B cell (primary cell): ENCODE measurements around the gene TAF4. TPM values are rescaled to one million over a fixed set of nuclear protein-coding genes. Genes with fewer than 3 reads are reported as not detected.
"Not testable (repeated sequence)": the region's sequence is repeated elsewhere in the genome, so short reads cannot be mapped to it uniquely, and the experiment has no call there.

Experiments
- ATAC-seq: fragments of 200-7000 bp; cut with Tn5 transposase; one replicate; pipeline ENCODE4 v1.10.0; 2021; ENCODE audit warnings: low read depth, mild to moderate bottlenecking, moderate number of reproducible peaks, moderate library complexity
- CTCF ChIA-PET: fragments of 350-600 bp; sonication (Branson Sonifier 250); formaldehyde crosslinking; loops from one replicate; lab custom pipeline; 2021; ENCODE audit warnings: antibody characterized with exemption, inconsistent platforms; lab: Charles Lee
- POLR2A ChIA-PET: fragments of 350-600 bp; sonication (Branson Sonifier 250); formaldehyde crosslinking; loops from one replicate; lab custom pipeline; 2021; ENCODE audit warnings: antibody characterized with exemption; lab: Charles Lee
- DNase-seq: peaks from one replicate; pipeline ENCODE4 v3.0.0; 2013
- H2AFZ ChIP-seq: 2 replicates; pipeline ENCODE4 v1.6.1; 2012; ENCODE audit warnings: mild to moderate bottlenecking, low read depth, low read length; ENCODE audit not compliant: insufficient read depth, poor library complexity, severe bottlenecking
- H3K27ac ChIP-seq, 2 donors: 1 replicate in 1 of 2; 2 replicates in 1 of 2; pipeline ENCODE4 v1.5.1; 2012 to 2013; ENCODE audit warnings: low read length in 2 of 2, mild to moderate bottlenecking in 2 of 2, moderate library complexity in 1 of 2
- H3K27me3 ChIP-seq, 4 experiments: fragments of 200-600 bp in 1 of 4; sonication (generic) in 1 of 4; replicated peaks in 1 of 4; 1 replicate in 2 of 4; 2 replicates in 2 of 4; pipeline versions ENCODE4 v1.6.1 to v1.7.0; 2013 to 2016; ENCODE audit warnings: low read length in 3 of 4, mild to moderate bottlenecking in 2 of 4, mixed read lengths in 1 of 4, moderate library complexity in 1 of 4; ENCODE audit not compliant: insufficient read depth in 4 of 4, control insufficient read depth in 3 of 4; ENCODE audit errors: control extremely low read depth in 1 of 4
- H3K36me3 ChIP-seq, 2 experiments: replicated peaks in 1 of 2; 1 replicate in 1 of 2; 2 replicates in 1 of 2; pipeline versions ENCODE4 v1.6.1 to v1.7.1; 2013; ENCODE audit warnings: low read length in 1 of 2; ENCODE audit not compliant: insufficient read depth in 2 of 2, control insufficient read depth in 1 of 2; ENCODE audit errors: control extremely low read depth in 1 of 2, extremely low read depth in 1 of 2
- H3K4me1 ChIP-seq, 2 donors: fragments of 200-600 bp in 1 of 2; sonication (generic) in 1 of 2; 1 replicate in 1 of 2; 2 replicates in 1 of 2; pipeline versions ENCODE4 v1.5.1 to v1.6.1; 2013 to 2017; ENCODE audit warnings: low read length in 2 of 2; ENCODE audit not compliant: control insufficient read depth in 2 of 2, insufficient read depth in 2 of 2
- H3K4me2 ChIP-seq: replicated peaks from 2 replicates; pipeline ENCODE3; 2012; ENCODE audit warnings: mild to moderate bottlenecking, low read depth, low read length; ENCODE audit not compliant: poor library complexity, severe bottlenecking
- H3K4me3 ChIP-seq, 5 experiments: fragments of 200-600 bp in 1 of 5; sonication (generic) in 1 of 5; 1 replicate in 3 of 5; 2 replicates in 2 of 5; pipeline versions ENCODE4 v1.5.1 to v1.7.0; 2011 to 2016; ENCODE audit warnings: low read length in 4 of 5, mild to moderate bottlenecking in 4 of 5, low read depth in 2 of 5, control low read depth in 1 of 5, moderate library complexity in 1 of 5; ENCODE audit not compliant: insufficient read depth in 1 of 5; ENCODE audit errors: control extremely low read depth in 1 of 5, extremely low read depth in 1 of 5
- H3K79me2 ChIP-seq: fragments of 200-600 bp; sonication (generic); one replicate; pipeline ENCODE4 v1.6.0; 2016; ENCODE audit warnings: low read length; ENCODE audit not compliant: control insufficient read depth, insufficient read depth
- H3K9ac ChIP-seq: fragments of 200-600 bp; sonication (generic); 2 replicates; pipeline ENCODE4 v1.6.1; 2017; ENCODE audit warnings: mild to moderate bottlenecking, low read length, moderate library complexity
- H3K9me3 ChIP-seq, 3 donors: one replicate each; pipeline versions ENCODE4 v1.6.1 to v1.7.1; 2013; ENCODE audit warnings: low read length in 2 of 3; ENCODE audit not compliant: control insufficient read depth in 2 of 3, insufficient read depth in 1 of 3; ENCODE audit errors: control extremely low read depth in 1 of 3
- H4K20me1 ChIP-seq: 2 replicates; pipeline ENCODE4 v1.6.0; 2012; ENCODE audit warnings: mild to moderate bottlenecking, low read length; ENCODE audit not compliant: insufficient read depth, control insufficient read depth, poor library complexity, severe bottlenecking
- H3K27ac Mint-ChIP-seq: one replicate; pipeline ENCODE4 v1.8.0; 2021; ENCODE audit warnings: mixed read lengths
- H3K27me3 Mint-ChIP-seq: one replicate; pipeline ENCODE4 v1.8.0; 2021; ENCODE audit warnings: mixed read lengths
- H3K4me1 Mint-ChIP-seq: one replicate; pipeline ENCODE4 v1.8.0; 2021; ENCODE audit warnings: mixed read lengths
- H3K4me3 Mint-ChIP-seq: one replicate; pipeline ENCODE4 v1.8.0; 2021; ENCODE audit warnings: mixed read lengths
- H3K9me3 Mint-ChIP-seq: one replicate; pipeline ENCODE4 v1.8.0; 2022; ENCODE audit warnings: mixed read lengths; ENCODE audit not compliant: insufficient read depth
- CTCF ChIP-seq: fragments of 200-600 bp; IDR thresholded peaks from one replicate; pipeline ENCODE4 v1.8.0; 2022; ENCODE audit warnings: antibody characterized with exemption, mild to moderate bottlenecking
- EZH2 ChIP-seq: IDR thresholded peaks from 2 replicates; pipeline ENCODE4 v1.6.1; 2012; ENCODE audit warnings: borderline replicate concordance, low read depth, mild to moderate bottlenecking, moderate library complexity, low read length; ENCODE audit not compliant: insufficient read depth, poor library complexity, severe bottlenecking
- WGBS: methylation state at CpG from one replicate; pipeline ENCODE4 v1.1.5; 2013; ENCODE audit warnings: missing lambda C conversion rate; ENCODE audit not compliant: insufficient coverage; 5-methylcytosine and 5-hydroxymethylcytosine counted together
- intact Hi-C: fragments of 100-400 bp; cut with micrococcal nuclease; formaldehyde crosslinking; loops from one replicate; pipeline ENCODE4 v1.10.0; 2022
- polyA plus RNA-seq: library from polyadenylated mRNA; depleted of rRNA; stranded (reverse); fragments of >200 nt; gene quantifications from 2 replicates; pipeline ENCODE4 v1.2.3, GENCODE V29; 2012
- total RNA-seq, 2 donors: library from RNA; stranded (reverse); fragments of 120-200 nt in 1 of 2; gene quantifications; 1 replicate in 1 of 2; 2 replicates in 1 of 2; pipeline versions ENCODE4 v1.2.3 to v1.2.4, GENCODE V29; 2013 to 2022

The TAF4 gene
- total and polyA plus RNA-seq, 2 donors (not counting 1 experiment from before 2014, with no cell fraction given): 13.9 to 39.5 TPM

GRCh38 chr20:62085206-62085605, 19.5 kb upstream of the TAF4 start:
- H4K20me1 ChIP-seq: no peaks in the 10 kb centered on the region
- DNase-seq (no peak), ATAC-seq (no peak)
- H3K4me3 ChIP-seq: no peak overlapping the region
- H3K9me3 Mint-ChIP-seq: peaks cover 3% of the 10 kb centered on the region
- H3K4me1 Mint-ChIP-seq: no peaks in the 10 kb centered on the region
- no peak overlapping the region for H3K9ac ChIP-seq
- 84% methylated on average over 7 of the region's 9 CpGs for WGBS
- H3K4me2 ChIP-seq: no peak overlapping the region
- ChIA-PET CTCF (no interaction called here), POLR2A (no interaction called here)
- H3K9me3 ChIP-seq: peaks cover 0 to 24% (median 0%) of the 10 kb centered on the region in 3 donors
- intact Hi-C loops: no loop called here
- no peak overlapping the region for H2AFZ ChIP-seq
- no peak overlapping the region for H3K27ac Mint-ChIP-seq
- H3K36me3 ChIP-seq: no peaks in the 10 kb centered on the region
- peaks cover 16% of the 10 kb centered on the region for H3K27me3 Mint-ChIP-seq
- no peak overlapping the region for H3K27ac ChIP-seq
- TF ChIP-seq EZH2 (no peak), CTCF (no peak)
- no peak overlapping the region for H3K4me3 Mint-ChIP-seq
- H3K4me1 ChIP-seq: no peaks in the 10 kb centered on the region
- H3K79me2 ChIP-seq: no peaks in the 10 kb centered on the region
- peaks cover 0 to 5% (median 1%) of the 10 kb centered on the region in 4 experiments for H3K27me3 ChIP-seq

GRCh38 chr20:62084224-62084623, 18.5 kb upstream of the TAF4 start:
- DNase-seq, H3K9me3 Mint-ChIP-seq, H3K4me1 Mint-ChIP-seq, H3K4me3 Mint-ChIP-seq, H2AFZ ChIP-seq, H4K20me1 ChIP-seq, POLR2A ChIA-PET, H3K36me3 ChIP-seq, H3K79me2 ChIP-seq, CTCF ChIA-PET, ATAC-seq, intact Hi-C loops, H3K27ac ChIP-seq, H3K27ac Mint-ChIP-seq, H3K27me3 ChIP-seq, H3K9ac ChIP-seq, H3K4me3 ChIP-seq, H3K4me2 ChIP-seq, H3K4me1 ChIP-seq: not testable (repeated sequence)
- WGBS: 90% methylated on average over 6 of the region's 9 CpGs
- H3K9me3 ChIP-seq: peaks cover 0 to 24% (median 0%) of the 10 kb centered on the region in 3 donors
- peaks cover 16% of the 10 kb centered on the region for H3K27me3 Mint-ChIP-seq
